Small intestine (tissue), 7 donors: ENCODE data around the gene PSAPL1. TPM values are rescaled to one million over a fixed set of nuclear protein-coding genes. Genes with fewer than 3 reads are reported as not detected.
"Not testable (repeated sequence)": the region's sequence is repeated elsewhere in the genome, so short reads cannot be mapped to it uniquely, and the experiment has no call there.

Experiments used
- DNase-seq, 2 donors: peaks; one replicate each; pipeline versions ENCODE4 v3.0.0 to v3.0.0-alpha.2; 2013
- FAIRE-seq: peaks from 2 replicates; lab custom pipeline; 2012; peaks lifted over from hg19 to GRCh38; lab: Jason Lieb, UNC
- H3K27ac ChIP-seq, 3 donors: one replicate each; pipeline ENCODE4 v1.5.1; 2013; ENCODE audit warnings: low read length in 2 of 3, mild to moderate bottlenecking in 2 of 3, control low read depth in 1 of 3, inconsistent platforms in 1 of 3, low read depth in 1 of 3, moderate library complexity in 1 of 3
- H3K27me3 ChIP-seq, 3 donors: one replicate each; pipeline ENCODE4 v1.6.1; 2013; ENCODE audit warnings: low read length in 3 of 3, inconsistent platforms in 1 of 3; ENCODE audit not compliant: control insufficient read depth in 3 of 3, insufficient read depth in 3 of 3
- H3K36me3 ChIP-seq, 3 donors: one replicate each; pipeline ENCODE4 v1.6.1; 2013; ENCODE audit warnings: low read length in 3 of 3, inconsistent platforms in 1 of 3, low read depth in 1 of 3, mild to moderate bottlenecking in 1 of 3, moderate library complexity in 1 of 3; ENCODE audit not compliant: control insufficient read depth in 3 of 3, insufficient read depth in 2 of 3
- H3K4me1 ChIP-seq, 3 donors: one replicate each; pipeline ENCODE4 v1.6.1; 2013; ENCODE audit warnings: low read length in 2 of 3, inconsistent platforms in 1 of 3, low read depth in 1 of 3, mild to moderate bottlenecking in 1 of 3, moderate library complexity in 1 of 3; ENCODE audit not compliant: control insufficient read depth in 3 of 3, insufficient read depth in 2 of 3
- H3K4me3 ChIP-seq, 3 donors: one replicate each; pipeline ENCODE4 v1.5.1; 2013; ENCODE audit warnings: low read length in 3 of 3, control low read depth in 1 of 3, inconsistent platforms in 1 of 3, low read depth in 1 of 3, mild to moderate bottlenecking in 1 of 3, moderate library complexity in 1 of 3
- H3K9me3 ChIP-seq, 2 donors: one replicate each; pipeline ENCODE4 v1.6.1; 2013; ENCODE audit warnings: low read depth in 1 of 2, low read length in 1 of 2; ENCODE audit not compliant: control insufficient read depth in 2 of 2, insufficient read depth in 1 of 2
- WGBS, 3 donors: extraction: QIAGEN DNeasy Blood & Tissue Kit; methylation state at CpG; one replicate each; pipeline ENCODE4 v1.1.7; 2013; 5-methylcytosine and 5-hydroxymethylcytosine counted together
- polyA plus RNA-seq, 4 donors: library from polyadenylated mRNA; stranded (reverse) in 3 of 4; unstranded in 1 of 4; fragments of 200-250 nt in 3 of 4; fragments of 120-200 nt in 1 of 4; gene quantifications; one replicate each; pipeline versions ENCODE4 v1.2.1 to v1.2.3, GENCODE V29; 2013
- donor health status: healthy with polysubstance abuse.
- donor health status: control.
- donor health status: control.
- donor health status: Bipolar disorder and iron deficiency.
- donor health status: healthy.

PSAPL1 gene
- polyA plus RNA-seq, 4 donors, result 0.58 TPM; not detected in 3

- Histone ChIP-seq H3K9me3 (no peaks in the 10 kb centered on the region), H3K27ac (no peak overlapping the region), H3K4me3 (no peak overlapping the region), H3K4me1 (peaks cover 0 to 9% (median 0%) of the 10 kb centered on the region in 3 donors), H3K36me3 (no peaks in the 10 kb centered on the region), H3K27me3 (no peaks in the 10 kb centered on the region)
- FAIRE-seq (no peak), DNase-seq (no peak)
- 64 to 80% (median 65%) methylated on average over 9 of the region's 9 CpGs for WGBS, 3 donors
Measured at GRCh38 chr4:7458066-7458425, 23.3 kb upstream of the PSAPL1 start.

GRCh38 chr4:7457201-7458065 is 22.7 kb upstream of the PSAPL1 start:
- Histone ChIP-seq H3K9me3 (no peaks in the 10 kb centered on the region), H3K36me3 (no peaks in the 10 kb centered on the region), H3K27me3 (no peaks in the 10 kb centered on the region), H3K4me3 (no peak overlapping the region), H3K27ac (no peak overlapping the region), H3K4me1 (peaks cover 0 to 4% (median 0%) of the 10 kb centered on the region in 3 donors)
- WGBS, 3 donors, result 79 to 83% (median 82%) methylated on average over 16 of the region's 16 CpGs
- DNase-seq, result no peak
- no peak for FAIRE-seq

GRCh38 chr4:7452802-7453201 is 18.1 kb upstream of the PSAPL1 start:
- WGBS, 3 donors, result 91 to 95% (median 94%) methylated on average over 9 of the region's 9 CpGs
- H3K27me3 ChIP-seq, DNase-seq, H3K9me3 ChIP-seq, H3K27ac ChIP-seq, FAIRE-seq, H3K4me3 ChIP-seq, H3K36me3 ChIP-seq, H3K4me1 ChIP-seq: not testable (repeated sequence)

GRCh38 chr4:7451800-7452199 is 17.1 kb upstream of the PSAPL1 start:
- Histone ChIP-seq H3K27me3 (no peaks in the 10 kb centered on the region), H3K27ac (no peak overlapping the region), H3K4me1 (no peaks in the 10 kb centered on the region), H3K9me3 (no peaks in the 10 kb centered on the region), H3K4me3 (no peak overlapping the region), H3K36me3 (no peaks in the 10 kb centered on the region)
- WGBS, 3 donors, result 78 to 85% (median 80%) methylated on average over 6 of the region's 6 CpGs
- FAIRE-seq (no peak), DNase-seq (no peak)

GRCh38 chr4:7451434-7451789 is 16.7 kb upstream of the PSAPL1 start:
- H3K4me1 ChIP-seq, result no peaks in the 10 kb centered on the region
- H3K4me3 ChIP-seq, result no peak overlapping the region
- no peaks in the 10 kb centered on the region for H3K27me3 ChIP-seq
- no peaks in the 10 kb centered on the region for H3K9me3 ChIP-seq
- FAIRE-seq (no peak), DNase-seq (no peak)
- H3K36me3 ChIP-seq, result no peaks in the 10 kb centered on the region
- H3K27ac ChIP-seq, result no peak overlapping the region
- 25 to 49% (median 31%) methylated on average over 2 of the region's 2 CpGs for WGBS, 3 donors

- FAIRE-seq (no peak), DNase-seq (no peak)
- Histone ChIP-seq H3K27me3 (no peaks in the 10 kb centered on the region), H3K9me3 (no peaks in the 10 kb centered on the region), H3K4me1 (no peaks in the 10 kb centered on the region), H3K36me3 (no peaks in the 10 kb centered on the region), H3K4me3 (no peak overlapping the region), H3K27ac (no peak overlapping the region)
- WGBS, 3 donors, result 64 to 78% (median 65%) methylated on average over 4 to 5 of the region's 5 CpGs
Measured at GRCh38 chr4:7450775-7451433, 16.2 kb upstream of the PSAPL1 start.

GRCh38 chr4:7448036-7448435 is 13.3 kb upstream of the PSAPL1 start:
- Histone ChIP-seq H3K4me3 (no peak overlapping the region), H3K36me3 (no peaks in the 10 kb centered on the region), H3K9me3 (no peaks in the 10 kb centered on the region), H3K27ac (no peak overlapping the region), H3K4me1 (no peaks in the 10 kb centered on the region), H3K27me3 (no peaks in the 10 kb centered on the region)
- no peak for FAIRE-seq
- DNase-seq, result no peak
- 34 to 75% (median 45%) methylated on average over 13 to 16 of the region's 16 CpGs for WGBS, 3 donors

GRCh38 chr4:7447236-7447635 is 12.5 kb upstream of the PSAPL1 start:
- no peaks in the 10 kb centered on the region for H3K36me3 ChIP-seq
- WGBS, 3 donors, result 85 to 87% (median 86%) methylated on average over 3 of the region's 3 CpGs
- no peaks in the 10 kb centered on the region for H3K27me3 ChIP-seq
- no peaks in the 10 kb centered on the region for H3K9me3 ChIP-seq
- H3K4me3 ChIP-seq, result no peak overlapping the region
- DNase-seq (no peak), FAIRE-seq (no peak)
- H3K4me1 ChIP-seq, result no peaks in the 10 kb centered on the region
- no peak overlapping the region for H3K27ac ChIP-seq
